ENCODE data around the gene RNASE1. TPM values are rescaled to one million over a fixed set of nuclear protein-coding genes. Genes with fewer than 3 reads are reported as not detected.

The RNASE1 gene
- polyA plus RNA-seq, 3 donors, result 112 to 182 (median 142) TPM

Other genes with a start within 250 kb of the RNASE1 start
- not detected for gene RNASE9, start 241.8 kb downstream of the RNASE1 start, polyA plus RNA-seq (ENCODE audit: insufficient read length in 3 of 3)
- gene RNASE11, start 214.8 kb downstream of the RNASE1 start, polyA plus RNA-seq (ENCODE audit: insufficient read length in 3 of 3), result not detected
- not detected for gene RNASE12, start 211.5 kb downstream of the RNASE1 start, polyA plus RNA-seq (ENCODE audit: insufficient read length in 3 of 3)
- gene OR6S1, start 161.2 kb downstream of the RNASE1 start, polyA plus RNA-seq (ENCODE audit: insufficient read length in 3 of 3), result not detected
- gene RNASE4, start 118.3 kb downstream of the RNASE1 start, polyA plus RNA-seq (ENCODE audit: insufficient read length in 3 of 3), result 1 to 10 TPM; 1.5 to 2.4 (median 1.8) TPM
- gene ANG, start 114.1 kb downstream of the RNASE1 start, polyA plus RNA-seq (ENCODE audit: insufficient read length in 3 of 3), result 1 to 10 TPM; 2.5 to 6.7 (median 3.3) TPM
- gene EDDM3A, start 57.0 kb downstream of the RNASE1 start, polyA plus RNA-seq (ENCODE audit: insufficient read length in 3 of 3), result under 1 TPM in 1 of 3 donors, not detected in 2; 0.11 TPM
- gene EDDM3B, start 34.4 kb downstream of the RNASE1 start, polyA plus RNA-seq (ENCODE audit: insufficient read length in 3 of 3), result under 1 TPM in 2 of 3 donors, not detected in 1; 0.16 to 0.17 TPM
- gene RNASE6, start 21.6 kb downstream of the RNASE1 start, polyA plus RNA-seq (ENCODE audit: insufficient read length in 3 of 3), result 1 to 10 TPM; 5.4 to 6.5 (median 6.3) TPM
- gene RNASE3, start 88.5 kb upstream of the RNASE1 start, polyA plus RNA-seq (ENCODE audit: insufficient read length in 3 of 3), result 1 to 10 TPM in 2 of 3 donors, under 1 TPM in 1; 0.50 to 1.5 (median 1.1) TPM
- gene RNASE2, start 152.6 kb upstream of the RNASE1 start, polyA plus RNA-seq (ENCODE audit: insufficient read length in 3 of 3), result 1 to 10 TPM in 2 of 3 donors, under 1 TPM in 1; 0.74 to 1.3 (median 1.2) TPM
- gene METTL17, start 187.1 kb upstream of the RNASE1 start, polyA plus RNA-seq (ENCODE audit: insufficient read length in 3 of 3), result 100 to 1,000 TPM in 1 of 3 donors, 10 to 100 TPM in 2; 82.1 to 128 (median 94.9) TPM
- gene SLC39A2, start 196.4 kb upstream of the RNASE1 start, polyA plus RNA-seq (ENCODE audit: insufficient read length in 3 of 3), result 1 to 10 TPM; 1.2 to 2.1 (median 1.3) TPM
- 100 to 1,000 TPM; 140 to 183 (median 142) TPM for gene NDRG2, start 222.2 kb upstream of the RNASE1 start, polyA plus RNA-seq (ENCODE audit: insufficient read length in 3 of 3)
- gene TPPP2, start 227.4 kb upstream of the RNASE1 start, polyA plus RNA-seq (ENCODE audit: insufficient read length in 3 of 3), result 1 to 10 TPM; 3.0 to 3.7 (median 3.6) TPM
- gene RNASE13, start 232.0 kb upstream of the RNASE1 start, polyA plus RNA-seq (ENCODE audit: insufficient read length in 3 of 3), result under 1 TPM; 0.39 to 0.89 (median 0.40) TPM
- under 1 TPM; 0.40 to 0.79 (median 0.42) TPM for gene RNASE7, start 239.5 kb upstream of the RNASE1 start, polyA plus RNA-seq (ENCODE audit: insufficient read length in 3 of 3)